ENCODE measurements around the gene TMEFF1. TPM values are rescaled to one million over a fixed set of nuclear protein-coding genes. Genes with fewer than 3 reads are reported as not detected.

TMEFF1 gene
- total RNA-seq, 1 donor from 2014 or later: 0.80 TPM

DNA sequence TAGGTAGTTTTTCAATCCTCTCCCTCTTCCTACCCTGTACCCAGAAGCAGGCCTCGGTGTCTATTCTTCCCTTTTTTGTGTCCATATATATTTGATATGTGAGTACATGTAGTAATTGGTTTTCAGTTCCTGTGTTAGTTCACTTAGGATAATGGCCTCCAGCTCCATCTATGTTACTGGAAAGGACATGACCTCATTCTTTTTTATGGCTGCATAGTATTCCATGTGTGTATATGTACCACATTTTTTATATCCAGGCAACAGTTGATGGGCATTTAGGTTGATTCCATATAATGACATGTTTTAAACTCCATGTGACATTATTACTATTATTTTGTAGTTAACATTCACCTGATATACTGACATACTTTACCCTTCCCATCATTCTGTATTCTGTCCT is 154.0 kb downstream of the TMEFF1 start:
- TF ChIP-seq, protein P1, sequence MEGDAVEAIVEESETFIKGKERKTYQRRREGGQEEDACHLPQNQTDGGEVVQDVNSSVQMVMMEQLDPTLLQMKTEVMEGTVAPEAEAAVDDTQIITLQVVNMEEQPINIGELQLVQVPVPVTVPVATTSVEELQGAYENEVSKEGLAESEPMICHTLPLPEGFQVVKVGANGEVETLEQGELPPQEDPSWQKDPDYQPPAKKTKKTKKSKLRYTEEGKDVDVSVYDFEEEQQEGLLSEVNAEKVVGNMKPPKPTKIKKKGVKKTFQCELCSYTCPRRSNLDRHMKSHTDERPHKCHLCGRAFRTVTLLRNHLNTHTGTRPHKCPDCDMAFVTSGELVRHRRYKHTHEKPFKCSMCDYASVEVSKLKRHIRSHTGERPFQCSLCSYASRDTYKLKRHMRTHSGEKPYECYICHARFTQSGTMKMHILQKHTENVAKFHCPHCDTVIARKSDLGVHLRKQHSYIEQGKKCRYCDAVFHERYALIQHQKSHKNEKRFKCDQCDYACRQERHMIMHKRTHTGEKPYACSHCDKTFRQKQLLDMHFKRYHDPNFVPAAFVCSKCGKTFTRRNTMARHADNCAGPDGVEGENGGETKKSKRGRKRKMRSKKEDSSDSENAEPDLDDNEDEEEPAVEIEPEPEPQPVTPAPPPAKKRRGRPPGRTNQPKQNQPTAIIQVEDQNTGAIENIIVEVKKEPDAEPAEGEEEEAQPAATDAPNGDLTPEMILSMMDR (IDR thresholded peaks at IDR 0.05): no peak
- ATAC-seq (no peak), DNase-seq (no peak)
- no peaks in the 10 kb centered on the region for H3K36me3 ChIP-seq
- H3K27ac ChIP-seq: no peak overlapping the region
- H3K27me3 ChIP-seq (ENCODE audit: low read depth): peaks cover 5% of the 10 kb centered on the region
- no peaks in the 10 kb centered on the region for H3K4me1 ChIP-seq
- no peaks in the 10 kb centered on the region for H3K9me3 ChIP-seq
- intact Hi-C loops (cut with DNase I): no loop called here
- H3K4me3 ChIP-seq: no peak overlapping the region

Other genes with a start within 250 kb of the TMEFF1 start
- gene TEX10, start 120.2 kb upstream of the TMEFF1 start, total RNA-seq: 10.5 TPM
- gene MSANTD3, start 46.0 kb upstream of the TMEFF1 start, total RNA-seq: 20.2 TPM
- 1.7 TPM for gene CAVIN4, start 104.9 kb downstream of the TMEFF1 start, total RNA-seq